T-helper 2 cell treated with Interferon-gamma antibody and Interleukin-4, amounts not matched to agents 5 μg/mL and 100 μg/mL, for 36 hours (primary cell): ENCODE data around the gene HERPUD1.
A peak's percentile ranks its signal among the peaks of the same experiment; 100 is the strongest.
"Not testable (repeated sequence)": the region's sequence is repeated elsewhere in the genome, so short reads cannot be mapped to it uniquely, and the experiment has no call there.

ENCODE experiments used
- DNase-seq: peaks from one replicate; pipeline ENCODE4 v3.0.0; 2021; ENCODE audit warnings: low spot score
- H3K27ac Mint-ChIP-seq: one replicate; pipeline ENCODE4 v1.8.0; 2021; ENCODE audit warnings: mild to moderate bottlenecking, mixed read lengths
- H3K27me3 Mint-ChIP-seq: one replicate; pipeline ENCODE4 v1.8.0; 2021; ENCODE audit warnings: low read depth, mixed read lengths
- H3K36me3 Mint-ChIP-seq: one replicate; pipeline ENCODE4 v1.8.0; 2021; ENCODE audit warnings: low read depth, mixed read lengths
- H3K4me1 Mint-ChIP-seq: one replicate; pipeline ENCODE4 v1.8.0; 2021; ENCODE audit warnings: low read depth, mixed read lengths
- H3K4me3 Mint-ChIP-seq: one replicate; pipeline ENCODE4 v1.8.0; 2022; ENCODE audit warnings: mild to moderate bottlenecking, moderate library complexity, mixed read lengths
- H3K9me3 Mint-ChIP-seq: one replicate; pipeline ENCODE4 v1.8.0; 2021; ENCODE audit warnings: mixed read lengths

Gene HERPUD1

GRCh38 chr16:56980792-56981724 is 49.1 kb downstream of the HERPUD1 start:
- Mint-ChIP-seq H3K27ac (peak overlapping the region; percentile 11), H3K27me3 (no peaks in the 10 kb centered on the region), H3K4me3 (no peak overlapping the region), H3K36me3 (peaks cover 31% of the 10 kb centered on the region), H3K4me1 (peaks cover 35% of the 10 kb centered on the region), H3K9me3 (no peaks in the 10 kb centered on the region)
- no peak for DNase-seq

GRCh38 chr16:56981729-56982271 is 49.9 kb downstream of the HERPUD1 start:
- Mint-ChIP-seq H3K4me3 (no peak overlapping the region), H3K27me3 (no peaks in the 10 kb centered on the region), H3K9me3 (no peaks in the 10 kb centered on the region), H3K4me1 (peaks cover 35% of the 10 kb centered on the region), H3K27ac (no peak overlapping the region), H3K36me3 (peaks cover 34% of the 10 kb centered on the region)
- DNase-seq = no peak

GRCh38 chr16:56982695-56983094 is 50.8 kb downstream of the HERPUD1 start:
- H3K4me1 Mint-ChIP-seq = peaks cover 41% of the 10 kb centered on the region
- no peak overlapping the region for H3K4me3 Mint-ChIP-seq
- no peaks in the 10 kb centered on the region for H3K9me3 Mint-ChIP-seq
- no peak for DNase-seq
- no peaks in the 10 kb centered on the region for H3K27me3 Mint-ChIP-seq
- H3K36me3 Mint-ChIP-seq = peaks cover 41% of the 10 kb centered on the region
- H3K27ac Mint-ChIP-seq = peak overlapping the region; percentile 38

- peaks cover 47% of the 10 kb centered on the region for H3K4me1 Mint-ChIP-seq
- H3K4me3 Mint-ChIP-seq = no peak overlapping the region
- H3K27me3 Mint-ChIP-seq = no peaks in the 10 kb centered on the region
- H3K27ac Mint-ChIP-seq = no peak overlapping the region
- H3K36me3 Mint-ChIP-seq = peaks cover 46% of the 10 kb centered on the region
- DNase-seq = no peak
- no peaks in the 10 kb centered on the region for H3K9me3 Mint-ChIP-seq
These were observed 51.3 kb downstream of the HERPUD1 start for GRCh38 chr16:56983211-56983751.

- no peak for DNase-seq
- no peaks in the 10 kb centered on the region for H3K9me3 Mint-ChIP-seq
- peaks cover 49% of the 10 kb centered on the region for H3K4me1 Mint-ChIP-seq
- peak overlapping the region; percentile 87 for H3K27ac Mint-ChIP-seq
- H3K27me3 Mint-ChIP-seq = no peaks in the 10 kb centered on the region
- H3K36me3 Mint-ChIP-seq = peaks cover 55% of the 10 kb centered on the region
- peak overlapping the region; percentile 33 for H3K4me3 Mint-ChIP-seq
These were observed 52.7 kb downstream of the HERPUD1 start for GRCh38 chr16:56984639-56985038.

GRCh38 chr16:56985288-56985961 is 53.5 kb downstream of the HERPUD1 start:
- Mint-ChIP-seq H3K9me3 (no peaks in the 10 kb centered on the region), H3K4me3 (peak overlapping the region; percentile 87), H3K4me1 (peaks cover 47% of the 10 kb centered on the region), H3K27me3 (no peaks in the 10 kb centered on the region), H3K36me3 (peaks cover 60% of the 10 kb centered on the region), H3K27ac (peak overlapping the region; percentile 87)
- DNase-seq = no peak

- peak overlapping the region; percentile 87 for H3K4me3 Mint-ChIP-seq
- peaks cover 49% of the 10 kb centered on the region for H3K4me1 Mint-ChIP-seq
- H3K27ac Mint-ChIP-seq = peak overlapping the region; percentile 79
- H3K9me3 Mint-ChIP-seq = no peaks in the 10 kb centered on the region
- DNase-seq = no peak
- H3K27me3 Mint-ChIP-seq = no peaks in the 10 kb centered on the region
- peaks cover 66% of the 10 kb centered on the region for H3K36me3 Mint-ChIP-seq
These were observed 54.0 kb downstream of the HERPUD1 start for GRCh38 chr16:56985962-56986360.

GRCh38 chr16:56986361-56986760 is 54.4 kb downstream of the HERPUD1 start:
- no peaks in the 10 kb centered on the region for H3K9me3 Mint-ChIP-seq
- no peak for DNase-seq
- peak overlapping the region; percentile 87 for H3K4me3 Mint-ChIP-seq
- H3K36me3 Mint-ChIP-seq = peaks cover 64% of the 10 kb centered on the region
- H3K27me3 Mint-ChIP-seq = no peaks in the 10 kb centered on the region
- H3K27ac Mint-ChIP-seq = peak overlapping the region; percentile 79
- H3K4me1 Mint-ChIP-seq = peaks cover 46% of the 10 kb centered on the region

GRCh38 chr16:56986908-56987307 is 55.0 kb downstream of the HERPUD1 start:
- Mint-ChIP-seq H3K4me3 (peak overlapping the region; percentile 87), H3K27ac (peak overlapping the region; percentile 79), H3K36me3 (peaks cover 64% of the 10 kb centered on the region), H3K4me1 (peaks cover 45% of the 10 kb centered on the region)
- not testable (repeated sequence) for H3K9me3 Mint-ChIP-seq, DNase-seq, H3K27me3 Mint-ChIP-seq

- DNase-seq = no peak
- H3K36me3 Mint-ChIP-seq = peaks cover 60% of the 10 kb centered on the region
- H3K4me1 Mint-ChIP-seq = peaks cover 44% of the 10 kb centered on the region
- peak overlapping the region; percentile 97 for H3K27ac Mint-ChIP-seq
- peak overlapping the region; percentile 87 for H3K4me3 Mint-ChIP-seq
- no peaks in the 10 kb centered on the region for H3K9me3 Mint-ChIP-seq
- no peaks in the 10 kb centered on the region for H3K27me3 Mint-ChIP-seq
These were observed 55.8 kb downstream of the HERPUD1 start for GRCh38 chr16:56987692-56988091.

GRCh38 chr16:56988161-56988947 is 56.4 kb downstream of the HERPUD1 start:
- H3K4me1 Mint-ChIP-seq = peaks cover 47% of the 10 kb centered on the region

GRCh38 chr16:56988948-56989945 is 57.3 kb downstream of the HERPUD1 start, which contains the start of gene NLRC5:
Gene NLRC5 (plus strand): TSS chr16:56989557. CDS start chr16:57020713, 31,156 bp downstream.
- peak; percentile 87 for DNase-seq
- Mint-ChIP-seq H3K4me1 (peaks cover 56% of the 10 kb centered on the region), H3K4me3 (peak within 1 kb of the TSS; percentile 87), H3K27me3 (no peaks in the 10 kb centered on the region), H3K36me3 (peaks cover 69% of the 10 kb centered on the region), H3K27ac (peak within 1 kb of the TSS; percentile 97), H3K9me3 (no peaks in the 10 kb centered on the region)

More at GRCh38 chr16:56988161-56988947, 56.4 kb downstream of the HERPUD1 start:
- DNase-seq = no peak
- Mint-ChIP-seq H3K27me3 (no peaks in the 10 kb centered on the region), H3K36me3 (peaks cover 60% of the 10 kb centered on the region), H3K27ac (peak overlapping the region; percentile 97), H3K9me3 (no peaks in the 10 kb centered on the region), H3K4me3 (peak overlapping the region; percentile 87)
